ENCODE results near the gene ATP9B. TPM values are rescaled to one million over a fixed set of nuclear protein-coding genes. Genes with fewer than 3 reads are reported as not detected.

Gene ATP9B
- total and polyA plus RNA-seq, 9 donors: 19.9 to 72.1 (median 43.2) TPM

DNA sequence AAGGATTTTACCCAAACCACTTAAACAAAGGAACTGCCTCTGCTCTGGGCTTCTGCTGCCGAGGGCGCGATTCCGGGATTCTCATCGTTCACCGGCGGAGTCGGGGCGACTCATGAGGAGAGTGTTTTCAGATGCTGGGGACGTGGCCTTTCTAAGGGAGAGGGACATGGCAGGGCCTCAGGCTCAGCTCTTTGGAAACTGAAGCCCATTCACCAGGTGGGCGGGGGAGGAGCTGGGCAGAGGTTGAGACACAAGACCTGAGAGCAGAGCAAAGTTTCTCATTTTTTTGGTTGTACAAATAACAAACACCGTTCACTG is 356.3 kb downstream of the ATP9B start:
- Histone ChIP-seq H3K27me3 (no peaks in the 10 kb centered on the region), H3K4me1 (ENCODE audit: insufficient read depth) (peaks cover 13% of the 10 kb centered on the region), H3K36me3 (no peaks in the 10 kb centered on the region), H3K4me3 (no peak overlapping the region), H3K27ac (no peak overlapping the region), H3K9me3 (no peaks in the 10 kb centered on the region)
- DNase-seq: no peak
- intact Hi-C loops (cut with DNase I): no loop called here
- WGBS, 3 donors: 84 to 89% (median 87%) methylated on average over 12 of the region's 12 CpGs
- TF ChIP-seq POLR2A (IDR thresholded peaks at IDR 0.05) (no peak), EP300 (IDR thresholded peaks at IDR 0.05) (no peak)
- TF ChIP-seq, protein P1, sequence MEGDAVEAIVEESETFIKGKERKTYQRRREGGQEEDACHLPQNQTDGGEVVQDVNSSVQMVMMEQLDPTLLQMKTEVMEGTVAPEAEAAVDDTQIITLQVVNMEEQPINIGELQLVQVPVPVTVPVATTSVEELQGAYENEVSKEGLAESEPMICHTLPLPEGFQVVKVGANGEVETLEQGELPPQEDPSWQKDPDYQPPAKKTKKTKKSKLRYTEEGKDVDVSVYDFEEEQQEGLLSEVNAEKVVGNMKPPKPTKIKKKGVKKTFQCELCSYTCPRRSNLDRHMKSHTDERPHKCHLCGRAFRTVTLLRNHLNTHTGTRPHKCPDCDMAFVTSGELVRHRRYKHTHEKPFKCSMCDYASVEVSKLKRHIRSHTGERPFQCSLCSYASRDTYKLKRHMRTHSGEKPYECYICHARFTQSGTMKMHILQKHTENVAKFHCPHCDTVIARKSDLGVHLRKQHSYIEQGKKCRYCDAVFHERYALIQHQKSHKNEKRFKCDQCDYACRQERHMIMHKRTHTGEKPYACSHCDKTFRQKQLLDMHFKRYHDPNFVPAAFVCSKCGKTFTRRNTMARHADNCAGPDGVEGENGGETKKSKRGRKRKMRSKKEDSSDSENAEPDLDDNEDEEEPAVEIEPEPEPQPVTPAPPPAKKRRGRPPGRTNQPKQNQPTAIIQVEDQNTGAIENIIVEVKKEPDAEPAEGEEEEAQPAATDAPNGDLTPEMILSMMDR (IDR thresholded peaks at IDR 0.05): no peak

DNA sequence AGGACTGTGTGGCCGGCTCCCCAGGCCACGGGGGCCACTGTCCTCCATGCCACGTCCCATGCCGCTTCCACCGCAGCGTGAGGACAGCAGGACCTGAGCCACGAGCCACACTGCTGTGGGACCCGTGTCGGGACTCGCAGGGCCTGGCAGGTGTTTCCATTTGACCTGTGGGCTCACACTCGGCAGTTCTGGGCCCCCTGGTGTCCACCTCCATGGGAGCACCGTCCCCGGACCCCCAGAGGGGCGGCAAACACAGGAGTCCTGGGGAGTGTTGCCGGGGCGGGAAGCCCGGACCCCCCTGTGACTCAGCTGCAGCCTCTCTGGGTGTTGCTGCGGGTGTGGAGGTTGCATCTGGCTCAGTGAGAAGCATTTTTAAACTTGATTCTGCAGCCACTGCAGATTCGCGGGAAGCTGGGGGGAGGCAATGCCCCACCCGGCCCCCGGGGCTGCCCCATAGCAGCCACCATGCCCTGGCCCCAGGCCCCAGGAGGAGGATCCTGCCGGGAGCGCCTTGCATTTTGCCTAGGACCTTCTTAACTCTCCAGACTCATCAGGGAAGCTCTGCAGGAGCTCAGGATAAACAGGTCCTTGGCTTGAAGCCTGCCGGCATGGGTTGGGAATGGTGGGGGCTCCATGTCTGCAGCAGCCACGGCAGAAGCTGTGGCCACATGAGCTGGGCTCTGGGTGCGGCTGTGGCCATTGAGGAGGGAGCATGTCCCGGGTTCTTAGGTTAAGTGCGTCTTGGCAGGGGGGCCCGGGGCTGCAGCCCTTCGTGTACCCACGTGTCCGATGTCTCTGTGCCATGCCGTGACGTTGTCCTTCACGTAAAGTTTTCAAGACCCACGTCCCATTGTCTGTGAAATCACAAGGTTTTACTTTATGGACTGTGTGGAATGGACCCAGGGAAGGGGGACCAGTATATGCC is 357.4 kb downstream of the ATP9B start:
- DNase-seq: no peak
- no peaks in the 10 kb centered on the region for H3K36me3 ChIP-seq
- no peak overlapping the region for H3K27ac ChIP-seq
- intact Hi-C loops (cut with DNase I): no loop called here
- no peak for TF ChIP-seq EP300 (IDR thresholded peaks at IDR 0.05)
- TF ChIP-seq POLR2A (IDR thresholded peaks at IDR 0.05): no peak
- TF ChIP-seq, protein P1 (IDR thresholded peaks at IDR 0.05): no peak
- 87 to 91% (median 87%) methylated on average over 37 of the region's 37 CpGs for WGBS, 3 donors
- no peak overlapping the region for H3K4me3 ChIP-seq
- peaks cover 13% of the 10 kb centered on the region for H3K4me1 ChIP-seq (ENCODE audit: insufficient read depth)
- no peaks in the 10 kb centered on the region for H3K27me3 ChIP-seq
- no peaks in the 10 kb centered on the region for H3K9me3 ChIP-seq

DNA sequence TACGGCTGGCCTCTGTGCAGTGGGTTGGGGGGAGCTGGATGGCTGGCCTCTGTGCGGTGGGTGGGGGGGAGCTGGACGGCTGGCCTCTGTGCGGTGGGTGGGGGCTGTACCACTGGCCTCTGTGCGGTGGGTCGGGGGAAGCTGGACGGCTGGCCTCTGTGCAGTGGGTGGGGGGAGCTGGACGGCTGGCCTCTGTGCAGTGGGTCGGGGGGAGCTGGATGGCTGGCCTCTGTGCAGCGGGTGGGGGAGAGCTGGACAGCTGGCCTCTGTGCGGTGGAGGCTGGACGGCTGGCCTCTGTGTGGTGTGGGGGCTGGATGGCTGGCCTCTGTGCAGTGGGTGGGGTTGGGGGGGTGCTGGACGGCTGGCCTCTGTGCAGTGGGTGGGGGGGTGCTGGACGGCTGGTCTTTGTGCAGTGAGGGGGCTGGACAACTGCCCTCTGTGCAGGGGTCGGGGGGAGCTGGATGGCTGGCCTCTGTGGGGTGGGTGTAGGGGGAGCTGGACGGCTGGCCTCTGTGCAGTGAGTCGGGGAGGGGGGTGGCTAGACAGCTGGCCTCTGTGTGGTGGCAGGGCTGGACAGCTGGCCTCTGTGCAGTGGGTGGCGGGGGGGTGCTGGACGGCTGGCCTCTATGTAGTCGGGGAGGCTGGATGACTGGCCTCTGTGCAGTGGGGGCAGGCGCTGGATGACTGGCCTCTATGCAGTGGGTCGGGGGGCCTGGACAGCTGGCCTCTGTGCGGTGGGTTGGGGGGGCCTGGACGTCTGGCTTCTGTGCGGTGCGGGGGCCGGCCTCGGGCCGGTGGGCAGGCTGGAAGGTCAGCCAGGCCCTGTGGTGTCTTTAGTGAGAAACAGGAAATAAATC is 358.4 kb downstream of the ATP9B start:
- Histone ChIP-seq H3K4me1 (ENCODE audit: insufficient read depth) (peaks cover 13% of the 10 kb centered on the region), H3K27ac (no peak overlapping the region), H3K9me3 (no peaks in the 10 kb centered on the region), H3K36me3 (no peaks in the 10 kb centered on the region), H3K4me3 (no peak overlapping the region), H3K27me3 (no peaks in the 10 kb centered on the region)
- 64 to 66% (median 65%) methylated on average over 21 to 29 of the region's 29 CpGs for WGBS, 3 donors
- intact Hi-C loops (cut with DNase I): no loop called here
- no peak for DNase-seq
- TF ChIP-seq, protein P1 (IDR thresholded peaks at IDR 0.05): no peak
- TF ChIP-seq EP300 (IDR thresholded peaks at IDR 0.05): no peak
- no peak for TF ChIP-seq POLR2A (IDR thresholded peaks at IDR 0.05)

Other genes starting within 250 kb of the ATP9B start
- gene SALL3, start 89.6 kb upstream of the ATP9B start, total RNA-seq: under 1 TPM in 1 of 7 donors, not detected in 6; 0.13 TPM
- gene SALL3, start 89.6 kb upstream of the ATP9B start, polyA plus RNA-seq: under 1 TPM in 1 of 2 donors, not detected in 1; 0.15 TPM

Data from ovary (tissue), 9 donors.